GM18508 (cell line): ENCODE data around the gene NEDD4L.

Experiments used
- ATAC-seq: cut with Tn5 transposase; IDR thresholded peaks from one replicate; pipeline ENCODE4 v1.9.1; 2021; ENCODE audit warnings: moderate number of reproducible peaks; ENCODE audit not compliant: insufficient read depth, unreplicated experiment

NEDD4L gene

DNA sequence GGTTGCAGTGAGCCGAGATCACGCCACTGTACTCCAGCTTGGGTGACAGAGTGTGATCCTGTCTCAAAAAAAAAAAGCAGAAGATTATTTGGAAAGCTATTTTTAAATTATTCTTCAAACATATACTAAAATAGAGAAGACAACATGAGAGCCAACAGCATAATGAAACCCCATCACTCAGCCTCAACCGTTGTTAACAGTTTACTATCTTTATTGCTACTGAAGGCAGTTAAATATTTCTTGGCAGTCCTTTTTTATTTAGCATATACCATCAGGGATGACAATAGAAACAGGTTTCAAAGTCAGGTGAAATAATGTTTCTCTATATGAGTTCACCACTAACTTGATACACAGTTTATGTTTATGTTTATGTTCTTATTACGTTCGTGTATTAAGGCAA lies 157.2 kb downstream of the NEDD4L start:
- no peak for ATAC-seq

DNA sequence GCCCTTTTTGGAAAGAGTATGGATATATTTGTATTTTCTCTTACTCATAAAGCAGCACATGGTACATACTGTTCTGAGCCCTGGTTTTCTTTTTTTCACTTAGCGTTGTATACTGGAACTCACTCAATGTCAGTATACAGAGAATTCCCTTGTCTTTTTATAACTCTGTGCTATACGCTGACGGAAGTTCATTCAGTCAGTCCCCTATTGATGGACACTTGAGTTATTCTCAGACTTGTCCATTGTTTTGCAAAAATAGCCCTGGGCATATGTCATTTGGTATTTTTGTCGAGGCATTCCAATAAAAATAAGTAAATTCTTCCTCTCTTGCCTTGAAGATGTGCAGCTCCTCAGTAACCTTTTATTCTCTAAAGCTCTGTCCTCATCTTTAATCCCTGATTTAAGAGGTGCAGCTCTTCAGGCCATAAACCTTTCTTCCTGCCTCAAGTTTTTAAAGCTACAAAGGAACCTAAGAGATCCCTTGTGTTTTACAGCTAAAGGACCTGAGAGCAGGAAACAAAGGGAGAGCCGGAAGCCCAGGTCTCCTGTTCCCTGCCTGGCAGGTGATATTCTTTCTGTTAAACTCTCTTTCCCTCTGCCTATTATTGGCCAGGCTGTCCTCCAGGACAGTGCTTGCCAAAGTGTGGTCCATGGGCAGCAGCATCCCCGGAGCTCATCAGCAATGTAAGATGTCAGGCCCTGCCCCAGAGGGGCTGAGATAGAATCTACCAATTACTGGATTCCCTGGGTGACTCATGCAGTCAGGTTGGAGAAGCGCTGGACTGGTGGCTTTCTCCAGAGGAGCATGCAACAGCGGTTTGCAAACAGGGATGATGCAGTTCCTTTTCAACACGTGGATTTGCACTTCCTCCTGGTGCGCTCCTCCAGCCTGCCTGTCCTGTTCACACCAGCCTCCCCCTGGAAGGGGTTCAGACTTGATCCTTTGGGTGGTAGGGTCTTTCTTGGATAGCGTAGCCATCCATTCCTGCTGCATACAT lies 158.0 kb downstream of the NEDD4L start:
- no peak for ATAC-seq

DNA sequence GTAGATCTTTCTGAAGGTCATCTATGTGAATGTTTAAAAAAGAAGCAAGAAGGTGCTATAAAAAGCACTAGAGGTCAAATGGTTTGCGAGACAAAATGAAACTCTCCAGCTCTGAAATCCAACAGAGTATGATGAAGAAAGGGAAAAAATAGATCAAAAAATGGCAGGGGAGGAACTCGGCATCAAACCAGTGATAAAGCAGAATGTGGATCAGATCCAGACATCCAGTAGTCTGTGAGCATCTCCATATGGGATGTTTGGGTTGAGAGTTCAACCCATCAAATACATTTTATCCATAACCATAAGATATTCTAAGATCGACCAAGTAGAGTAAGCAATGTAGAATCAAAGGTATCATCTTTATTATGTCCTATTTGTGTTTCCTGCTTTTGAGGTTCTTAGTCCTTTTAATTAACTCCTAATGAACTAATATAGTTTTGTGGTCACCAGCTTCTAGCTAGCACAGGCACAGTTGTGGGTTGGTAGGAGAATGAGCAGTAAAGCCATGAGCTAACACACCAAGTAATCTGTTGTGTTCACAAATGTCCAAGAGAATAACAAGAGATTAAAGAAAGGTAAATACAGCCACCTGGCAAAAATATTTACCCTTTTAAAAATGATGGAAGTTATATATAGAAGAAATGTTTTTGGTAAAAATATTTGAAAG lies 160.9 kb downstream of the NEDD4L start:
- ATAC-seq = no peak

DNA sequence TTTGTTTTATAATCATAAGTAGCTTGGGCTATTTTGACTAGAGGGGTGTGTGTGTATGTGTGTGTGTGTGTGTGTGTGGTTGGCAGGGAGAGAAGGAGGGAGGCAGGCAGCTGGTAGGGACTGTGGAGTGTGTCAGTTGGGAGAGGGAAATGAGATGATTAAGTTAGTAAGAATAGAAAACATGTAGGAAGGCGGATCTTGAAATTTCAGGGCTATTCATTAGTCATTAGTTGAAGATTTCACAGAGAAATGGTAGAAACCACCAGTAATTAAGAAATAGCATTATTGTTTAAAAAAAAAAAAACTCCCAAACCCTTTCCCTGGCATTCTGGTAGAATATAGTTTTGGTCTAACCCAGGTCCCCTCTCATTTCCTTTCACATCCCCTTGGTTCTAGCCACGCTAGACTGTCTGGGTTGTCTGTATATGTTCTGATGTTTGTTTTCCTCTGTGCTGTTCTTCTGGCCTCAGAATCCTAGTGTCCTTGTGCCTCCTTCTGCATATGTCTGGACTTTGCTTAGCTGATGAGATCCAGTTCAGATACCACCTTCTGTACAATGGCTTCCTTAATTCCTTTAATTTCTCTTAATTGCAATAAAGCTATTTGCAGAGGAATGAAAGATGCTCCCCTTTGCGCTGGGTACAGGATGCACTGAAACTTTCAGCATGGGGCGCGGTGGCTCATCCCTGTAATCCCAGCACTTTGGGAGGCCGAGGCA lies 161.6 kb downstream of the NEDD4L start:
- ATAC-seq = no peak

DNA sequence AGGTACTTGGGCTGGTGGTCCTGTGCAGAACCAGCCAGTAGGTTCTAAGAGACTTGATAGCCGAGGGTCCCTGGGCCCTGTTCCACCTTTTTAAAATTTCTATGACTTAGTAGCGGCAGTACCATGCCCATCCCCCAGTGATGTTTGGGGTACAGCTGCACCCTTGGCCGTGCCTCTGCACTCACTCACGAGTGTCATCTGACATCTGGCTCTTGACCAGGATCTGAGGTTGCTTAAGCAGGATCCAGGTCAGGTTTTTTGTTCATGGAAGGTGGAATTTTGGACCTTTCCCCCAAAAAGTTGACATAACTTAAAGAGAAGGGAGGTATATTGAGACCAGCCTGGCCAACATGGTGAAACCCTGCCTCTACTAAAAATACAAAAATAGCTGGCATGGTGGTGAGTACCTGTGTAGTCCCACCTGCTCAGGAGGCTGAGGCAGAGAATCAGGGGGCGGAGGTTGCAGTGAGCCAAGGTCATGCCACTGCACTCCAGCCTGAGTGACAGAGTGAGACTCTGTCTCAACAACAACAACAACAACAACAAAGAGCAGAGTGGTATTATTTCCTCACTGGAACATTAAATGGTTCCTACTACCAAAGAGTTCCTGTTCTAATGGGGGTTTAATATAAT lies 163.6 kb downstream of the NEDD4L start:
- ATAC-seq = no peak

DNA sequence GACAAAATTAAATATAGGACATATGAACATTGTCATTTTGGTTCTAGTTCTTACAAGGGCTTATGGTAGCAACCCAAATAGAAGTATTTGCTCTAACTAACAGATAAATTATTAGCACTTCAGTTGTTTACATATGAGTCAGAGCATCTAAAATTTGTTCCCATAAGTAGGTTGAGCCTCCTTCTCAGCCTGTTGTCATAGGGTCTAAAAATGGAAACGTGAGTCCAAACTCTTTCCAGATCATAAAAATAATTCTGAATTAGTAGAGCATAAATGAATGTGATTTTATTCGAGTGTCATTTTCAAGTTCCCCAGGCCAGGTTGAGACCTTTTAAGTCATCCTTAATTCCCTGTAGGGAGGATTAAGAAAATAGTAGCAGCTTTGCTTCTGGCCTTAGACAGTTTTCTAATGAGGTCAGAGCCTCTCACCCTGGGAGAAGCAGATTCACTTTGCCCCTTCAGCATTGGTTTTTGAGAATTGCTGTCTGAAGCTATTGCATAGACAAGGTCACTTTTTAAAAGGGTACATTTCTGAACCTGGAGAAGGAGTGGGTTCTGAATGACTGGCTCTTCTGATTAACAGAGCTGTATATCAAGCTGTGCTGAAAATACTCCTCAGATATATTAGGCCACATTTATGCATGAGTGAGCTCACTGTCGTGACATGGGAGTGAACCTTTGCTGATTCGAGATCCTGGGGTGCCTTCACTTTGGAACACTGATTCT lies 164.3 kb downstream of the NEDD4L start:
- ATAC-seq = no peak

DNA sequence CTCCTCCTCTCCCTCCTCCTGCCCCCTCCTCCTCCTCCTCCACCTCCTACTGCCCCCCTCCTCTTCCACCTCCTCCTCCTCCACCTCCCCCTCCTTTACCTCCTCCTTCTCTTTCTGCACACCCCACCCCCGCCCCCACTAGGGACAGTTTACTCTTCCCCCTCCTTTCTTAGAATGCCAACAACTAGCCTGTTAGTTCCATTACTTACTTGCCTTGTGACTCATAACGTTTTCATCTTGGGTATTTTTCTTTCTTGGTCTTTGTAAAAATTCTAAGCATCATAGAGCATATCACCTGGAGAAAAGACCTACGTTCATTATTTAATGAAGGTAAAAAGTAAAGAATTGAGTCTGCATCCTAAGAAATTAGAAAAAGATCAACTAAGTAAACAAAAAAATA lies 165.3 kb downstream of the NEDD4L start:
- no peak for ATAC-seq

DNA sequence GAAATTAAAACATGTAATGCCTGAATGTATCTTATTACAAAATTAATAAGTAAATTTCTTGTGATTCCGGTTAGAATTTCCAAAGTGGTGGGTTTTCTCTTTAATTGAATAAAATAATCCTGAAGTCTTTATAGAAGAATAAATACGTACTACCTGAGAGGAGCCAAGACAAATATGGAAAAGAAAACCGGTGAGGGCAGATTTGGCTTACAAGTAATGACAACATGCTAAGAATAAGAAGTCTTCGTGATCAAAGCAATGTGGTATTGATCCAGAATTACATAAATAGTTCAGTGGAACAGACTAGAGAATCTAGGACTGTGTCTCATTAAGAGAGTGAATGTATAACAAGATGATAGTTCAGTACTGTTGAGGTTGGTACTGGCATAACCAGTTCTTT lies 167.5 kb downstream of the NEDD4L start:
- no peak for ATAC-seq

DNA sequence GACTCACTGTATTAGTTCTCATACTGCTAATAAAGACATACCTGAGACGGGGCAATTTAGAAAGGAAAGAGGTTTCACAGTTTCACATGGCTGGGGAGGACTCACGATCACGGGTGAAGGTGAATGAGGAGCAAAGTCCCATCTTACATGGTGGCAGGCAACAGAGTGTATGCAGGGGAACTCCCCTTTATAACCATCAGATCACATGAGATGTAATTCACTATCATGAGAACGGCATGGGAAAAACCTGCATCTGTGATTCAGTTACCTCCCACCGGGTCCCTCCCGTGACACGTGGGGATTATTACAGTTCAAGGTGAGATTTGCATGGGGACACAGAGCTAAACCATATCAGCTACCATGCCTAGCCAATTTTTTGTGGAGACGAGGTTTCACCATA lies 168.2 kb downstream of the NEDD4L start:
- ATAC-seq = no peak

DNA sequence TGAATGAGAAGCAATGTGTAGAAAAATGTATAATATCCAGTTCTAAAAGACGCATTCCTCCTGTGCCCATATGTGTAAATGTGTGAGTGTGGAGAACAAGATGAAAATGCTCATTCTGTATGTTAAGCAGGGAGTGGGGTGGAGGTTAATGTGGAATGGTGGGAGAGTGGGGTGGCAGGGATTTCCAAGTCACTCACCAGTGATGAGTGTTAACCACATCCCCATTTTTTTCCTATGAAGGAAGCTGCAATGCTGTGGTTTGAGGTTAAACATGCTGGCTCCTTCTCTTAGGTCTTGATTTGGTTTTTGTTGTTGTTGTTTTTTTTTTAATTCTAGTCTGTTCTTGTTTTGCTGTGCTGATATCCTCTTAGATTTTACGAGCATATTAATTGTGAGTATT lies 169.4 kb downstream of the NEDD4L start:
- no peak for ATAC-seq

DNA sequence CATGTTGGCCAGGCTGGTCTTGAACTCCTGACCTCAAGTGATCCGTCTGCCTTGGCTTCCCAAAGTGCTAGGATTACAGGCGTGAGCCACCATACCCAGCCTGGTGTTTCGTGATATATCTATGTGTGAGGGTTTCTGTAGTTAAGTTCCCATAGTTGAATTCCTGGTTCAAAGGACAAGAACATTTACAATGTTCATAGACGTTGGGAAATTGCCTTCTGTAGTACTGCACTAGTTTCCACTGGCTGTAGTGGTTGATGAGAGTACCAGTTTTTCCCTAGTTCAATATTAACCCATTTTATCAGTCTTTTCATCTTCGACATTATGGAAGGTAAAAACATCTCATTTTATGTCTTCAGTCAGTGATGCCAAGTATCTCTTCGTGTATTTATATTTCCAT lies 171.0 kb downstream of the NEDD4L start:
- ATAC-seq = no peak

DNA sequence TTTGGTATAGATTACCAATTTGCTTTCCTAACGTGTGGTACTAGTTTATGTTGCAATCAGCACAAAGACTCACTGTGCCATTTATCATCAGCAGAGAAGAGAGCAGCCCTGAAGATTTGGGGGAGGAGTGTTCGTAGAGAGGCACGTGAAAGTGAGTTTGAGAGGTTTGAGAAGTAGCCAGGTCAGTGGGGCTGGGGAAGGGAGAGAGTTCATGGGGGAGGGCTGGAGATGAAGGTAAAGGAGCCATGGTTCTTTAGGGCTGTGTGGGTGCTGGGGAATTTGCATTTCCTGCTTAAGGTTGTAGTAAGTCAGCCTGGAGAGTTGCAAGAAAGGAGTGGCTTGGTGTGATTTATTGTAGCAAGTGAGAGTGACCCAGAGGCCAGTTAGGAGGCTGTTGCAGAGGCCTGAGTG lies 172.1 kb downstream of the NEDD4L start:
- ATAC-seq = no peak

DNA sequence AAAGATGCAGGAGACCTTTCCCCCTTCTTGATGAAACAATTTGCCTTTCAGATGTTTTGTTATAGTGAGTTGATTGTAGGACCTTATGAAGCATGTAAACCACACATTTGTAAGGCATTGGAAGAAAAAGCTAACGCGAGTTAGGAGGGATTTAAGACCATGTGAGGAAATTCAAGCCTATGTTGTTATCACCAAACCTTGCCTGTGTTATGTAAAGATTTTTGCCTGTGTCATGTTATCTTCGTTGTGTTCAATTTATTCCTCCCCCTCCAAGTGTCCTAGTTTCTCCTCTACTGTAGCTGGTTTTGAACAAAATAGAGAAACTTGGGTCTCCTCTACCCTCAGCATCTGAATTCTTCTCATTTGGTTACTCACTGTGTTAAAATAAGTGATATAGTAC lies 173.0 kb downstream of the NEDD4L start:
- no peak for ATAC-seq

DNA sequence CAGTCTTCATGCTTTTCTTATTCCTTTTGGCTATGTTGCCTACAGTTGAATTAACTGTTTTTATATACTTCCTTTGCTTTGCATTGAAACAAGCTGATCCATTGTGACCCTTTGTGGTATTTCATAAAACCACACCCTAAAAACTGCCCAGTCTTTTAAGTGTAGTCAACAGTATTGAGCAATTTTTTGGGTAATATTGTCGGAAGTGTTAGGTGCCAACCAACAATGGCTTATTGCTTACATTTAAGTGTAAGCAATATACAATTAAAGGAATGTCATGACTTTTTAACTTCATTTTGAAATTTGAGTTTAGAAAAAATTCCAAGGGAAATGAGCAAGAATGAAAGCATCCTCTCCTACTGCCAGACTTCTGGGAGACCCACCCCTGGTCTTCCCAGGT lies 174.1 kb downstream of the NEDD4L start:
- no peak for ATAC-seq

DNA sequence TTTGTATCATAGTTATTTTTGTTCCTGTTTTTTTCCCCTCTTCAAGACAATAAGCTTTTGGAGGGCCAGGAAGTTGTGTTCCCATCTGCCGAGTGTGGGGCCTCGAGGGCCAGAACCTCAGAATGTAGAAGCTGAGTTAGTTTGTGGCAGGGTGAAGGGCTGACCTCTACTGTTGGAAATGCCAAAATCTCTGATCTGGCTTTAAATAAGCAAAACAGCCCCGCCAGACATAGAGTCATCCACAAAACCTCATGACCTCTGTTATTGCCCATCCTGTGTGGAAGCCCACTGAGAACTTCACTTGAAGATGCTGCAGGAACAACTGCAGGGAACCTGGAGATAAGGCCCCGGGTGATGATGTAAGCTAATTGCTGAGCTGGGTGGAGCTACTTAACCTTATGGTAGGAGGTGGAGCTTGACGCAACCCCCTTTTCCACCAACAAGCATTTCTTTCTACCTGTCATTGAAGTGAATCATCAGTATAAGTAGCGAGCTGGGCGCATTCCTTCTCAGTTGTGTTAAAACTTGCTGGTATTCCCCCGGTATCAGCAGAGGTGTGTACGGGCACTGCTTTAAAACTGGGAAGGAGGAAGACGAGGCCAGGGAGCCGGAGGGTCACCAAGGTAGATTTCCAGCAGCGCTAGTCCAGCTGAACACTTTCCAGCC lies 177.2 kb downstream of the NEDD4L start:
- no peak for ATAC-seq

DNA sequence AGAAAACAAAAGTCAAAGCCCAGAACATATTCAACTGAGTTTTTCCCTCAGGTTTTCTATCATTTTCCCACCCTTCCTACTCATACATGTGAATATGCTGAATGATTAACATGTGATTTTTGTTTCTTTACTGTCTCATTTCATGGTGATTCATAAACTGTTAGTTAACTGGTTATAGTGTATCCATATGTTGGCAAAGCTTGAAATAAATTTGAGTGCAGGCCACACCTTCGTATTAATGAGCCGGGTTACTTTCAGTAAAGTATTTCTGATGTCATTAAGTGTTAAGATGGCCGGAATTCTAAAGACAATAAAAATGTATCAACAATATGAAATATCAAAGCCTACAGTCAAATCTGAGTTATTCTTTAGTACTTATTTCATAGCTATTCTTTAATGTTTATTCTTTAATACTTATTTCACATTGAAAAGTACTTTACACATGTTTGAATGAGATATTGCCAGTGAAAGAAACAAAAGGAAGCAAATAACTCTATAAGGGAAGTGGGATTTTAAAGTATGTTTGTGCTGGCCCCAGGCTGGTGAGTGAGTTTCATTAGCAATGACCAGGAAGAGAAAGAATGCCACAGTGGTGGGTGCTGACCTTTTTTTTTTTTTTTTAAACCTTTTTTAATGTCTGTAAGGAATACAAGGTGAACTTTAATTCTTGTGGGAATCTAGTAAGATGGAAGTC lies 178.6 kb downstream of the NEDD4L start:
- ATAC-seq = no peak

DNA sequence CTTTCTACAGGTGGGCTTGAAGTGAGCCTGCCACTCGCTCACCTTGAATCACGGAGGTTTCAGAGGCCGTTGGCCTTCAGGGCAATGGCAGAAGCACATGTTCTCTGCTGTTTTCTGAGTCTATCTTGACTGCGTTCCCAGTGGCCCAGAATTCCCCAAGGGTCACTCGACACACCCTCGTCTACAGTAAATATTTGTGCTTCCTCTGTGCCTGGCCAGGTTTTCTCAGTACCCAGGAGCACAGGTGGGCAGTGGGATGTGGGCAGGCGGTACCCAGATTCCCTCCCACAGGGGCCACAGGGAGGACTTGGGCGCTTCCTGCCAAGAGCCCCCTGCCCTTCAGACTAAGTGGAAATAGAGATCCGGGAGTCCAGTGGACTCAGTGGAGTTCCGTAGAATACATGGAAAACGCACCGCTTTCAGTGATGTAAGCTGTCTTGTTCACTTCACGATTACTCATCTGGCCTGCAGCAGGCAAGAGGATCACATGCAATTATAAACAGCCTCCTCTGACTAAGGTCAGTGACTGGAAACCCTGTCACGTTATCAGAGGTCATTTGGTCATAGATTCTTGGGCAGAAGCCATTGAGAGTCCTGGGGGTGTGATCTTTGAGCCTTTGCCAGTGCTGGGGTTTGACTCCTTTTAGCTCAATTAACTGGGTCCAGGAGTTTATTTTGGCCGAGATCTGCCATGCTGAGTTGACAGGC lies 179.8 kb downstream of the NEDD4L start:
- no peak for ATAC-seq

DNA sequence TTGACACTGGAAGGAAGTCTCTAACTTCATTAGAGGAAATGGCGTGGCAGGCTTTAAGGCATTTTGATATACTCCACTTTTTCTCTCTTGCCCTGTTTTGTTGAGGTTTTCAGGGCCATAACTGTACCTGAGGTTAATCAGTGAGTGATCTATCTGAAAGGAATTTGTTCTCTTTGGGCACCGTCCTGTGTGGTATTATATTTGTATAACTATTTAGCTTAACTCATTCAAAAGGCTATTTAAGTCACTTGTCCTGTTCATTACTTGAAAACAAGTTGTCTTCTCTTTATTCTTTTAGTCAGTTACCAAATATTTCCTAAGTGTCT lies 180.4 kb downstream of the NEDD4L start:
- ATAC-seq = no peak
